ENCODE data around the gene BRI3BP. TPM values are rescaled to one million over a fixed set of nuclear protein-coding genes. Genes with fewer than 3 reads are reported as not detected.
"Not testable (repeated sequence)": the region's sequence is repeated elsewhere in the genome, so short reads cannot be mapped to it uniquely, and the experiment has no call there.

BRI3BP gene
- total and polyA plus RNA-seq, 2 donors, result 2.6 to 8.5 TPM

DNA sequence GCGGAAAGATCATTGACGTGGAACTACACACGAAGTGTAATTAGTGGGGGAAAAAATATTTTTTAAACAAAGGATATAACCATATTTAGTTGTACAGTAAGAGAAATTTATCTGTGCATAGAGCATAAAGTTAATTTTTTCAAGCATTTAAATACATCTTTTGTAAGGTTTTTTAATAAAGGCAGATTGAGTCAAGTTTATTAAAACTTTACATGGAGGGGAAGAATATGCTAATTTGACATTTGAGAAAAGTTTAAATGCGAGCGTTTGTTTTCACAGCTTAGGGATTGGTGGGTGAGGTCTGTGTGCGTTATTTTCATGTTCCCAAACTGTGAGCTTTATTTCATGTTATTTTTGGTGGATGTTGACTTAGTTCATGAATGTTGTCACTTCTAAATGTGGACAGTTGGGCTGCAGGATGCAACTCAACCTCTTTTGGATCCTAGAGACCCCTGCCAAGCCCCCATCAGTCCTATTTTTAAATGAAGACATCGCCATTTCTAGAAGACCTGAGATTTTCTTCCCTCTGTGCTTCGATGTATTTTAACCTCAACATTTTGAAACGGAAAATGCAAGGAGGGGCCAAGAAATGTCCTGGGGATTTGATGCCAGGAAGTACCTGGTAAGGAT lies 32.3 kb downstream of the BRI3BP start:
- DNase-seq (ENCODE audit: low read depth in 6 of 9, low spot score in 9 of 9), result no peak
- no peaks in the 10 kb centered on the region for H3K4me1 ChIP-seq (ENCODE audit: control insufficient read depth in 2 of 2, insufficient read depth in 2 of 2, low read length in 2 of 2)

DNA sequence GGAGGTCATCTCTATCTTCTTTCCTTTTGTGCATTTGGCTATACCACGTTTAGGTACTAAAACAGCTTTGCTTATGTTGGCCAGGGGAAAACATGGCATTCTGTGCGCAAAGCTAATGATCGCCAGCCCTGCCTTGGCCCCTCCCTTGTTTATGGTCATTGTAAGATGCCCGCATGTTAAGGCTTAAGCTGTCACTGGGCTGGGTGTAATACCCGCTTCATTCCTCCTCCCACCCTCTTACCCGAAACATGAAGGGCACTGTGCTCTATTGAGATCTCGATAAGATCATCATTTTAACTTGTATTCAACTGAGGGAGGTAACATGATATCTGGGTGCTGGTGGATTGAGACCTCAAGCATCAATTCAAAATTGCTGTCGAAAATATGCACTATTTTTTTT lies 34.7 kb downstream of the BRI3BP start:
- H3K4me1 ChIP-seq (ENCODE audit: control insufficient read depth in 2 of 2, insufficient read depth in 2 of 2, low read length in 2 of 2), result no peaks in the 10 kb centered on the region
- H3K36me3 ChIP-seq (ENCODE audit: control insufficient read depth in 2 of 2, insufficient read depth in 2 of 2, low read length in 1 of 2), result peaks cover 10 to 11% of the 10 kb centered on the region in 2 donors
- no peaks in the 10 kb centered on the region for H3K9me3 ChIP-seq (ENCODE audit: control insufficient read depth in 2 of 2, insufficient read depth in 1 of 2, low read length in 1 of 2)
- no peaks in the 10 kb centered on the region for H3K27me3 ChIP-seq (ENCODE audit: control insufficient read depth in 2 of 2, insufficient read depth in 1 of 2, low read length in 1 of 2)
- WGBS, result 99% methylated on average over 8 of the region's 8 CpGs
- no peak overlapping the region for H3K4me3 ChIP-seq (ENCODE audit: low read length in 2 of 2)
- no peak overlapping the region for H3K27ac ChIP-seq (ENCODE audit: low read depth in 1 of 2, low read length in 1 of 2)
- DNase-seq (ENCODE audit: low read depth in 6 of 9, low spot score in 9 of 9), result no peak

More for the DNA sequence above, 32.3 kb downstream of the BRI3BP start:
- no peak overlapping the region for H3K4me3 ChIP-seq (ENCODE audit: low read length in 2 of 2)
- no peaks in the 10 kb centered on the region for H3K27me3 ChIP-seq (ENCODE audit: control insufficient read depth in 2 of 2, insufficient read depth in 1 of 2, low read length in 1 of 2)
- no peaks in the 10 kb centered on the region for H3K9me3 ChIP-seq (ENCODE audit: control insufficient read depth in 2 of 2, insufficient read depth in 1 of 2, low read length in 1 of 2)
- H3K27ac ChIP-seq (ENCODE audit: low read depth in 1 of 2, low read length in 1 of 2), result no peak overlapping the region
- peaks cover 11 to 19% of the 10 kb centered on the region in 2 donors for H3K36me3 ChIP-seq (ENCODE audit: control insufficient read depth in 2 of 2, insufficient read depth in 2 of 2, low read length in 1 of 2)
- WGBS, result 97% methylated on average over 9 of the region's 9 CpGs

DNA sequence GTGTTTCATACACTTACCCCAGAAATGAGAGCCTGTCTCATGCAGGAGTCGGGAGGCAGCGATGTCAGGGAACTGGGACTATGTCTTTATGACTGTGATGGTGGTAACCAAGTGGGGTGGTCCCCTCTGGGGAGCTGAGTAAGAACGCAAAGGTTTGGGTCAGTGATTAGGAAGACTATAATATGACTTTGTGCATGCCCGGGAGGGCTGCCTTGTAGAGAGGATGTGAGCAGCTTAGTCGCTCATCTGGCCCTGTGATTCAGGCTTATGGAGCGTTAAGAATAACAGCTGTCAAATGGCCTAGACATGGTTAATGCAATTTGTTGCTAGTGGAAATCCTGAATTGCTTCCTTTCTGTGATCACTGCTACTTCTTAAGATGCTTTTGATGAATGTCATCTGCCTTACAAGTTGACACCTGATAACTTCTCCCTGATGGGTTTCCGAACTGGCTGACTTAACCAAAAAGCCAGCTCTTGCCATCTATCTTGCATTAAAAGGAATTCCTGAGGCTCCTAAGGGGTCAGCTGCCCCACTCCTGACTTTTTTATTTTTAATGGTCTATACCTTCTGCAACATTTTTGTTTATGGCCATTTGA lies 36.4 kb downstream of the BRI3BP start:
- Histone ChIP-seq H3K36me3 (ENCODE audit: control insufficient read depth in 2 of 2, insufficient read depth in 2 of 2, low read length in 1 of 2) (peaks cover 6 to 8% of the 10 kb centered on the region in 2 donors), H3K4me1 (ENCODE audit: control insufficient read depth in 2 of 2, insufficient read depth in 2 of 2, low read length in 2 of 2) (no peaks in the 10 kb centered on the region), H3K27ac (ENCODE audit: low read depth in 1 of 2, low read length in 1 of 2) (no peak overlapping the region), H3K9me3 (ENCODE audit: control insufficient read depth in 2 of 2, insufficient read depth in 1 of 2, low read length in 1 of 2) (no peaks in the 10 kb centered on the region), H3K27me3 (ENCODE audit: control insufficient read depth in 2 of 2, insufficient read depth in 1 of 2, low read length in 1 of 2) (no peaks in the 10 kb centered on the region), H3K4me3 (ENCODE audit: low read length in 2 of 2) (no peak overlapping the region)
- WGBS, result 97% methylated on average over 7 of the region's 7 CpGs
- DNase-seq (ENCODE audit: low read depth in 6 of 9, low spot score in 9 of 9), result no peak

DNA sequence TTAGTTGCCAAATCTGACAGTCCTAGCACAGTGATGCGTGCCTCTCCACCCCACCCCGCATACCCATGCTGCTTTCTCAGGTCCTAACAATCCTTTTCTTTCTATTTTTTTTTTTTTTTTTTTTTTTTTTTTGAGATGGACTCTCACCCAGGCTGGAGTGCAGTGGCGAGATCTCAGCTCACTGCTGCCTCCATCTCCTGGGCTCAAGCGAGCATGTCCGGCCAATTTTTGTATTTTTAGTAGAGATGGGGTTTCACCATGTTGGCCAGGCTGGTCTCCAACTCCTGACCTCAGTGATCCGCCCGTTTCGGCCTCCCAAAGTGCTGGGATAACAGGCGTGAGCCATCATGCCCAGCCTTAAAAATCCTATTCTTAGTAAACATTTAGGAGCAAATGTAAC lies 38.0 kb downstream of the BRI3BP start:
- 86% methylated on average over 9 of the region's 9 CpGs for WGBS
- not testable (repeated sequence) for DNase-seq (ENCODE audit: low read depth in 6 of 9, low spot score in 9 of 9)

DNA sequence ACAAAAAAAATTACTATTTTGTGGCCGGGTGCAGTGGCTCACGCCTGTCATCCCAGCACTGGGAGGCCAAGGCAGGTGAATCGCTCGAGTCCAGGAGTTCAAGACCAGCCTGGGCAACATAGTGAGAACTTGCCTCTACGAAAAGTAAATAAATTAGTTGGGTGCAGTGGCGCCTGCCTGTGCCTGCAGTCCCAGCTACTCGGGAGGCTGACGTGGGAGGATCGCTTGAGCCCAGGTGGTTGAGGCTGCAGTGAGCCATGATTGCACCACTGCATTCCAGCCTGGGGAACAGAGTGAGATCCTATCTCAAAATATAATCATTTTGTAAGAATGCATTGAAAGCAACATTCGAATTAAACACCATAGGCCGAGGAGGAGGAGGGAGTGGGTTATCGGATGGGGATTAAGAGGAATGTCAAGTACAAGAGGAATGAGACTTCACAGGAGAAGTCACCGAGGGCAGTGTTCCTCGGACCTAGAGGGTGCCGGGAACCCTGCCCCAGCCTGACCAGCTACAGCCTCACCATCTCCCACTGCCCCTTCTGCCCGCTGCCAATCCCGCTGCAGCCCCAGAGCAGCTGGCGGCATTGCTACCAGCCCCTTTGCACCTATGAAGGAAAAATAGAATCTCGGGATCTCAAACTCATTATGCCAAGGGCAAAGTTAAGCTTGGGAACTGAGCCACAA lies 39.2 kb downstream of the BRI3BP start:
- 98% methylated on average over 19 of the region's 19 CpGs for WGBS
- no peaks in the 10 kb centered on the region for H3K4me1 ChIP-seq (ENCODE audit: control insufficient read depth in 2 of 2, insufficient read depth in 2 of 2, low read length in 2 of 2)
- H3K4me3 ChIP-seq (ENCODE audit: low read length in 2 of 2), result no peak overlapping the region
- H3K9me3 ChIP-seq (ENCODE audit: control insufficient read depth in 2 of 2, insufficient read depth in 1 of 2, low read length in 1 of 2), result no peaks in the 10 kb centered on the region
- peaks cover 0 to 3% of the 10 kb centered on the region in 2 donors for H3K36me3 ChIP-seq (ENCODE audit: control insufficient read depth in 2 of 2, insufficient read depth in 2 of 2, low read length in 1 of 2)
- no peaks in the 10 kb centered on the region for H3K27me3 ChIP-seq (ENCODE audit: control insufficient read depth in 2 of 2, insufficient read depth in 1 of 2, low read length in 1 of 2)
- DNase-seq (ENCODE audit: low read depth in 6 of 9, low spot score in 9 of 9), result no peak
- no peak overlapping the region for H3K27ac ChIP-seq (ENCODE audit: low read depth in 1 of 2, low read length in 1 of 2)

More for the DNA sequence above, 38.0 kb downstream of the BRI3BP start:
- not testable (repeated sequence) for H3K4me3 ChIP-seq (ENCODE audit: low read length in 2 of 2); H3K36me3 ChIP-seq (ENCODE audit: control insufficient read depth in 2 of 2, insufficient read depth in 2 of 2, low read length in 1 of 2); H3K27me3 ChIP-seq (ENCODE audit: control insufficient read depth in 2 of 2, insufficient read depth in 1 of 2, low read length in 1 of 2); H3K4me1 ChIP-seq (ENCODE audit: control insufficient read depth in 2 of 2, insufficient read depth in 2 of 2, low read length in 2 of 2); H3K9me3 ChIP-seq (ENCODE audit: control insufficient read depth in 2 of 2, insufficient read depth in 1 of 2, low read length in 1 of 2); H3K27ac ChIP-seq (ENCODE audit: low read depth in 1 of 2, low read length in 1 of 2)

DNA sequence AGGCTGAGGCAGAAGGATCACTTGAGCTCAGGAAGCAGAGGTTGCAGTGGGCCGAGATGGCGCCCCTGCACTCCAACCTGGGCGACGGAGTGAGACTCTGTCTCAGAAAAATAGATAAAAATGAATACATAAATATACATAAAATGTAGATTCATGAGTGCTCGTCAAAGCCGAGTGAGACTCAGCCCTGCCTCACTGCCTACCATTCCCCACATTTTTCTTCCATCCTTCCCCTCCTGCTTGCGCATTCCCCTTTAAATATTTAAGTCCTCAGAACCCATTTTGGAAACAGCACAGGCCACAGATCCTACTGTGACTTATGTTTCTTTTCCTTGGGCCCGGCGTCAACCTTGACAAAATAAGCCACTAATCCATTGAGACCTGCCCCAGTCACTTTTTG lies 39.8 kb downstream of the BRI3BP start:
- Histone ChIP-seq H3K27me3 (ENCODE audit: control insufficient read depth in 2 of 2, insufficient read depth in 1 of 2, low read length in 1 of 2) (no peaks in the 10 kb centered on the region), H3K9me3 (ENCODE audit: control insufficient read depth in 2 of 2, insufficient read depth in 1 of 2, low read length in 1 of 2) (no peaks in the 10 kb centered on the region)
- DNase-seq (ENCODE audit: low read depth in 6 of 9, low spot score in 9 of 9), result no peak

DNA sequence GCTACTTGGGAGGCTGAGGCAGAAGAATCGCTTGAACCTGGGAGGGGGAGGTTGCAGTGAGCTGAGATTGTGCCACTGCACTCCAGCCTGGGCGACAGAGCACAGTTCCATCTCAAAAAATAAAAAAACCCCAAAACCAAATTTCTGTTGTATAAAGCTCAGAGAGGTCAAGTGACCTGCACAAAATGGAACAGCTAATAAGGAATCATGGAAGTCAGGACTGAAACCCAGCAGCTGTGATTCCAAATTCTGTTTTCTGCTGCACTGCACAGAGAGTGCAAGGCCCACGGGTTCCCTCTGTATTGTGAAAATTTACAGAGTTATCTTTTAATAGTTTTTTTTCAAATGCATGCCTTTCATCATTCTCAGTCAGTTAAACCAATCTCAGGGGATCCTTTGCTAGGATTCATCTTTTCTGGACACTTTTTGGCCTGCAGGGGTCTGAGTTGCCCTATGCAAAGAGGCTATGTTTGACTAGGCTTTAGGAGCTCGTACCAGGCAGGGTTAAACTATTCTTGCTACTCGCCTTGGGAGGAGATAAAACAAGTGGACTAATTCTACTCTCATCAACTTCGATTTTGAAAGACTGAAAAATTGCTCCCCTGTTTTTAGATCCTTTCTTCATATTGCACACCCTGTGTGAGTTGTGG lies 45.7 kb downstream of the BRI3BP start:
- H3K9me3 ChIP-seq (ENCODE audit: control insufficient read depth in 2 of 2, insufficient read depth in 1 of 2, low read length in 1 of 2), result no peaks in the 10 kb centered on the region
- H3K4me1 ChIP-seq (ENCODE audit: control insufficient read depth in 2 of 2, insufficient read depth in 2 of 2, low read length in 2 of 2), result no peaks in the 10 kb centered on the region
- no peak overlapping the region for H3K4me3 ChIP-seq (ENCODE audit: low read length in 2 of 2)
- no peaks in the 10 kb centered on the region for H3K36me3 ChIP-seq (ENCODE audit: control insufficient read depth in 2 of 2, insufficient read depth in 2 of 2, low read length in 1 of 2)
- no peak overlapping the region for H3K27ac ChIP-seq (ENCODE audit: low read depth in 1 of 2, low read length in 1 of 2)
- DNase-seq (ENCODE audit: low read depth in 6 of 9, low spot score in 9 of 9), result no peak
- H3K27me3 ChIP-seq (ENCODE audit: control insufficient read depth in 2 of 2, insufficient read depth in 1 of 2, low read length in 1 of 2), result no peaks in the 10 kb centered on the region
- WGBS, result 93% methylated on average over 6 of the region's 6 CpGs

More for the DNA sequence above, 39.8 kb downstream of the BRI3BP start:
- 97% methylated on average over 9 of the region's 9 CpGs for WGBS
- Histone ChIP-seq H3K4me3 (ENCODE audit: low read length in 2 of 2) (no peak overlapping the region), H3K4me1 (ENCODE audit: control insufficient read depth in 2 of 2, insufficient read depth in 2 of 2, low read length in 2 of 2) (no peaks in the 10 kb centered on the region), H3K36me3 (ENCODE audit: control insufficient read depth in 2 of 2, insufficient read depth in 2 of 2, low read length in 1 of 2) (peaks cover 0 to 3% of the 10 kb centered on the region in 2 donors), H3K27ac (ENCODE audit: low read depth in 1 of 2, low read length in 1 of 2) (no peak overlapping the region)

DNA sequence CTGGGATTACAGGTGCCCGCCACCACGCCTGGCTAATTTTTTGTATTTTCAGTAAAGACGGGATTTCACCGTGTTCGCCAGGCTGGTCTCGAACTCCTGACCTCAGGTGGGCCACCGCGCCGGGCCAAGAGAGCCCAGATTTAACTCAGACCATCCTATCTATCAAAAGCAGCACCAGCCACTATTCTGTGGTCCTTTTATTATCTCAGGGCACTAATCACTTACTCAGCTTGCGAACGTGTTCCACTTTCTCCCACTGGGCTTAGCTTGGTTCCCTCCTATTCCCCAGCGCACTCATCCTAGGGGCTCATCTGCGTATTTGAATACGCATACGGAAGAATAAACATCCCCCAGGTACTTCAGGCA lies 55.6 kb downstream of the BRI3BP start:
- 53% methylated on average over 15 of the region's 15 CpGs for whole genome bisulfite sequencing
- peak overlapping the region; percentile 15 to 47 for H3K27ac ChIP-seq (ENCODE audit: low read depth in 1 of 2, low read length in 1 of 2)

DNA sequence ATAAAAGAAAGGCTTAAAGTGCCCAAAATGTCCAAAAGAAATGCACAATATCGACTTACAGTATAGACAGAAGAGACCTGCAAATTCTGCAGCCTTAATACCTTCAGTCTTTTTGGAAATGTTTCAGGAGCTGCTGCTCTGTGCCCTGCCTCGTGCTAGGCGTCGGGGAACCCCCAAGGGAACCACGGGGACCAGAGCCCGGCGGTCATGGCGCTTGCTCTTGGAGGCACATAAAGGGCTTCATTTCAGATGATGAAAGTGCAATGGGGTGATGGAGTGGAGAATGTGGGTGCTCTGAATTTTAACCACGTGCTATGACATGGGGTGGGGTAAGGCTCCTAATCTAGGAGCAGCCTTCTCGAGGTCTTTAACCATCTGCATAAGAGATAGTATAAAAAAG lies 57.0 kb downstream of the BRI3BP start:
- no peaks in the 10 kb centered on the region for H3K36me3 ChIP-seq (ENCODE audit: control insufficient read depth in 2 of 2, insufficient read depth in 2 of 2, low read length in 1 of 2)
- peaks cover 4 to 8% of the 10 kb centered on the region in 2 donors for H3K4me1 ChIP-seq (ENCODE audit: control insufficient read depth in 2 of 2, insufficient read depth in 2 of 2, low read length in 2 of 2)
- no peak for DNase-seq (ENCODE audit: low read depth in 6 of 9, low spot score in 9 of 9)
- H3K27ac ChIP-seq (ENCODE audit: low read depth in 1 of 2, low read length in 1 of 2), result no peak overlapping the region
- no peaks in the 10 kb centered on the region for H3K27me3 ChIP-seq (ENCODE audit: control insufficient read depth in 2 of 2, insufficient read depth in 1 of 2, low read length in 1 of 2)
- H3K4me3 ChIP-seq (ENCODE audit: low read length in 2 of 2), result no peak overlapping the region
- peaks cover 0 to 10% of the 10 kb centered on the region in 2 donors for H3K9me3 ChIP-seq (ENCODE audit: control insufficient read depth in 2 of 2, insufficient read depth in 1 of 2, low read length in 1 of 2)
- WGBS, result 92% methylated on average over 10 of the region's 10 CpGs

More for the DNA sequence above, 55.6 kb downstream of the BRI3BP start:
- H3K4me3 ChIP-seq (ENCODE audit: low read length in 2 of 2), result peak overlapping the region; percentile 60 to 70
- H3K9me3 ChIP-seq (ENCODE audit: control insufficient read depth in 2 of 2, insufficient read depth in 1 of 2, low read length in 1 of 2), result peaks cover 0 to 10% of the 10 kb centered on the region in 2 donors
- no peaks in the 10 kb centered on the region for H3K36me3 ChIP-seq (ENCODE audit: control insufficient read depth in 2 of 2, insufficient read depth in 2 of 2, low read length in 1 of 2)
- no peak for DNase-seq (ENCODE audit: low read depth in 6 of 9, low spot score in 9 of 9)
- no peaks in the 10 kb centered on the region for H3K27me3 ChIP-seq (ENCODE audit: control insufficient read depth in 2 of 2, insufficient read depth in 1 of 2, low read length in 1 of 2)
- peaks cover 4 to 8% of the 10 kb centered on the region in 2 donors for H3K4me1 ChIP-seq (ENCODE audit: control insufficient read depth in 2 of 2, insufficient read depth in 2 of 2, low read length in 2 of 2)

Data from thymus (tissue), 11 donors.